Endothelial cell of umbilical vein (primary cell): Measurements from ENCODE around the gene HERC6. TPM values are rescaled to one million over a fixed set of nuclear protein-coding genes. Genes with fewer than 3 reads are reported as not detected.

Source experiments
- BruUV-seq: library from RNA; stranded (reverse); fragments of 400-500 nt; replicated peaks from 2 replicates; lab custom pipeline; 2021; lab: Mats Ljungman, UMichigan
- CTCF ChIA-PET: fragments of 300-600, 350-600 bp; sonication (Branson Sonifier 250); formaldehyde crosslinking; loops from one replicate; lab custom pipeline; 2021; ENCODE audit warnings: antibody characterized with exemption, inconsistent platforms; lab: Charles Lee
- POLR2A ChIA-PET: fragments of 300-600, 350-600 bp; sonication (Branson Sonifier 250); formaldehyde crosslinking; loops from one replicate; lab custom pipeline; 2021; ENCODE audit warnings: antibody characterized with exemption, inconsistent platforms; lab: Charles Lee
- DNase-seq: peaks from one replicate; pipeline ENCODE4 v3.0.0-alpha.2; 2011; ENCODE audit warnings: low read depth, low spot score
- FAIRE-seq: peaks from 2 replicates; lab custom pipeline; 2011; peaks lifted over from hg19 to GRCh38; lab: Jason Lieb, UNC
- H2AFZ ChIP-seq: 2 replicates; pipeline ENCODE4 v1.6.0; 2012; ENCODE audit warnings: low read depth, low read length, control low read depth, inconsistent platforms
- H3K27ac ChIP-seq: 2 replicates; pipeline ENCODE4 v1.5.1; 2011; ENCODE audit warnings: low read depth, mild to moderate bottlenecking, control low read depth, low read length, moderate library complexity; ENCODE audit not compliant: insufficient read depth
- H3K27me3 ChIP-seq, 2 experiments: 2 replicates each; pipeline versions ENCODE4 v1.6.0 to v1.6.1; 2011; ENCODE audit warnings: low read length in 2 of 2, mixed read lengths in 1 of 2; ENCODE audit not compliant: control insufficient read depth in 2 of 2, insufficient read depth in 2 of 2
- H3K36me3 ChIP-seq, 2 experiments: 2 replicates in 1 of 2; 3 replicates in 1 of 2; pipeline ENCODE4 v1.5.1; 2011; ENCODE audit warnings: low read length in 2 of 2, mild to moderate bottlenecking in 1 of 2, moderate library complexity in 1 of 2; ENCODE audit not compliant: control insufficient read depth in 2 of 2, insufficient read depth in 2 of 2; ENCODE audit errors: extremely low read depth in 1 of 2
- H3K4me1 ChIP-seq: 3 replicates; pipeline ENCODE4 v1.5.1; 2011; ENCODE audit warnings: mild to moderate bottlenecking, low read length; ENCODE audit not compliant: control insufficient read depth, insufficient read depth; ENCODE audit errors: extremely low read depth
- H3K4me2 ChIP-seq: 2 replicates; pipeline ENCODE4 v1.6.1; 2011; ENCODE audit warnings: low read length, control low read depth, mixed read lengths; ENCODE audit not compliant: insufficient read depth
- H3K4me3 ChIP-seq, 3 experiments: fragments of 200-600 bp in 1 of 3; sonication (generic), shearing (Covaris generic) in 1 of 3; replicated peaks in 1 of 3; 2 replicates each; pipeline ENCODE4 v1.5.1; 2011 to 2016; ENCODE audit warnings: control low read depth in 3 of 3, low read length in 3 of 3, mild to moderate bottlenecking in 2 of 3, inconsistent platforms in 1 of 3, low read depth in 1 of 3, moderate library complexity in 1 of 3; ENCODE audit not compliant: insufficient read depth in 1 of 3
- H3K79me2 ChIP-seq: 2 replicates; pipeline ENCODE4 v1.6.0; 2012; ENCODE audit warnings: low read length, inconsistent platforms; ENCODE audit not compliant: control insufficient read depth, insufficient read depth
- H3K9ac ChIP-seq: replicated peaks from 2 replicates; pipeline ENCODE3; 2011; ENCODE audit warnings: low read length, control low read depth; ENCODE audit not compliant: insufficient read depth; ENCODE audit errors: extremely low read depth
- H3K9me1 ChIP-seq: replicated peaks from 3 replicates; pipeline ENCODE4 v1.6.0; 2011; ENCODE audit warnings: mild to moderate bottlenecking, low read length; ENCODE audit not compliant: control insufficient read depth, insufficient read depth; ENCODE audit errors: extremely low read depth
- H3K9me3 ChIP-seq: replicated peaks from 2 replicates; pipeline ENCODE4 v1.5.1; 2012; ENCODE audit warnings: low read length, inconsistent platforms; ENCODE audit not compliant: control insufficient read depth, insufficient read depth
- H4K20me1 ChIP-seq: replicated peaks from 2 replicates; pipeline ENCODE3; 2011; ENCODE audit warnings: mild to moderate bottlenecking, low read length; ENCODE audit not compliant: control insufficient read depth, insufficient read depth; ENCODE audit errors: extremely low read depth
- CTCF ChIP-seq, 2 donors: IDR thresholded peaks; 1 replicate in 1 of 2; 2 replicates in 1 of 2; pipeline ENCODE4 v1.5.1; 2011; ENCODE audit warnings: low read length in 2 of 2, mild to moderate bottlenecking in 2 of 2, moderate library complexity in 2 of 2, control low read depth in 1 of 2, inconsistent platforms in 1 of 2, low read depth in 1 of 2; ENCODE audit not compliant: insufficient read depth in 1 of 2; ENCODE audit errors: extremely low read depth in 1 of 2
- EZH2 ChIP-seq: IDR thresholded peaks from 2 replicates; pipeline ENCODE4 v1.6.1; 2012; ENCODE audit warnings: borderline replicate concordance, low read depth, mild to moderate bottlenecking, moderate library complexity, low read length, inconsistent platforms; ENCODE audit not compliant: severe bottlenecking
- FOS ChIP-seq: IDR thresholded peaks from 2 replicates; pipeline ENCODE4 v1.6.1; 2011; ENCODE audit warnings: mild to moderate bottlenecking, low read length, moderate library complexity, borderline replicate concordance; ENCODE audit not compliant: insufficient read depth
- GATA2 ChIP-seq: IDR thresholded peaks from 2 replicates; pipeline ENCODE4 v1.7.0; 2011; ENCODE audit warnings: low read depth, mild to moderate bottlenecking, moderate library complexity, mixed read lengths, low read length; ENCODE audit not compliant: insufficient read length, insufficient read depth
- JUN ChIP-seq: IDR thresholded peaks from 2 replicates; pipeline ENCODE4 v1.6.1; 2011; ENCODE audit warnings: borderline replicate concordance, low read depth; ENCODE audit not compliant: insufficient read length, insufficient read depth
- MAX ChIP-seq: IDR thresholded peaks from 2 replicates; pipeline ENCODE4 v1.6.1; 2011; ENCODE audit not compliant: insufficient read depth, insufficient read length
- MYC ChIP-seq: IDR thresholded peaks from one replicate; pipeline ENCODE4 v1.6.1; 2011; ENCODE audit warnings: mild to moderate bottlenecking, low read depth, low read length
- POLR2A ChIP-seq: IDR thresholded peaks from 2 replicates; pipeline ENCODE4 v1.6.1; 2012; ENCODE audit warnings: low read depth, mild to moderate bottlenecking, control low read depth, low read length
- POLR2AphosphoS5 ChIP-seq: IDR thresholded peaks from 2 replicates; pipeline ENCODE4 v1.6.1; 2012; ENCODE audit warnings: low read depth, mild to moderate bottlenecking, control low read depth, low read length, moderate library complexity; ENCODE audit not compliant: insufficient read depth
- dilution Hi-C: fragments of 300-500 bp; cut with MboI; formaldehyde crosslinking; loops from one replicate; pipeline ENCODE4 v1.15.0; 2019; ENCODE audit warnings: low sequenced_read_pairs; ENCODE audit not compliant: extremely low pct_ligation_motif_present
- intact Hi-C: fragments of 100-400 bp; cut with micrococcal nuclease; formaldehyde crosslinking; loops from one replicate; pipeline ENCODE4 v1.10.0; 2022
- polyA plus RNA-seq, 4 experiments: library from polyadenylated mRNA; depleted of rRNA in 3 of 4; stranded (reverse) in 3 of 4; unstranded in 1 of 4; fragments of >200 nt; gene quantifications; 2 replicates each; pipeline versions ENCODE4 v1.2.1 to v1.2.3, GENCODE V29; 2011 to 2012; ENCODE audit warnings: missing spikeins in 1 of 4
- total RNA-seq: library from RNA; stranded (reverse); gene quantifications from 2 replicates; pipeline ENCODE4 v1.2.3, GENCODE V29; 2021

Gene HERC6
- total and polyA plus RNA-seq, 2 donors (not counting 3 experiments of a cell fraction or from before 2014, with no cell fraction given) = 2.1 to 5.0 TPM

- dilution Hi-C loops (no loop called here), intact Hi-C loops (no loop called here)
- no peaks in the 10 kb centered on the region for H3K27me3 ChIP-seq
- H3K4me2 ChIP-seq = no peak overlapping the region
- DNase-seq (no peak), FAIRE-seq (no peak)
- no peak for TF ChIP-seq JUN
- TF ChIP-seq EZH2 = no peak
- TF ChIP-seq MYC = no peak
- TF ChIP-seq CTCF (IDR thresholded peaks at IDR 0.05; ENCODE audit: extremely low read depth in 1 of 2, insufficient read depth in 1 of 2, low read depth in 1 of 2, low read length in 2 of 2) = no peak
- no peak for TF ChIP-seq POLR2A
- TF ChIP-seq POLR2AphosphoS5 = no peak
- no peak for TF ChIP-seq MAX
- TF ChIP-seq GATA2 = no peak
- TF ChIP-seq FOS = no peak
- no peaks in the 10 kb centered on the region for H3K4me1 ChIP-seq
- no peaks in the 10 kb centered on the region for H3K9me3 ChIP-seq
- no peaks in the 10 kb centered on the region for H3K36me3 ChIP-seq
- no peaks in the 10 kb centered on the region for H3K9me1 ChIP-seq
- H2AFZ ChIP-seq = no peak overlapping the region
- H3K9ac ChIP-seq = no peak overlapping the region
- H4K20me1 ChIP-seq = no peaks in the 10 kb centered on the region
- no peak overlapping the region for H3K27ac ChIP-seq
- no TSS peak for BruUV-seq
- ChIA-PET POLR2A (no interaction called here), CTCF (interaction anchor here (1.6 kb wide), 1 partner anchor 11 kb away, joined by 6 read pairs; the partner anchor contains the start of gene HERC5)
- no peak overlapping the region for H3K4me3 ChIP-seq
- H3K79me2 ChIP-seq = no peaks in the 10 kb centered on the region
These were observed 66.6 kb downstream of the HERC6 start for GRCh38 chr4:88445252-88445651.
